Mesendoderm (in vitro differentiated cells): ENCODE data around the gene ST3GAL4.
"Not testable (repeated sequence)": the region's sequence is repeated elsewhere in the genome, so short reads cannot be mapped to it uniquely, and the experiment has no call there.

ENCODE experiments used
- DNase-seq: peaks from one replicate; pipeline ENCODE4 v3.0.0; 2013
- H2AK5ac ChIP-seq: 2 replicates; pipeline ENCODE4 v1.6.1; 2013; ENCODE audit warnings: low read length, inconsistent platforms
- H2BK120ac ChIP-seq: 2 replicates; pipeline ENCODE4 v1.6.1; 2013; ENCODE audit warnings: low read depth, mild to moderate bottlenecking, low read length, moderate library complexity, mixed read lengths
- H2BK15ac ChIP-seq: replicated peaks from 2 replicates; pipeline ENCODE4 v1.6.1; 2013; ENCODE audit warnings: low read depth, mild to moderate bottlenecking, moderate library complexity
- H2BK5ac ChIP-seq: 2 replicates; pipeline ENCODE4 v1.6.1; 2013; ENCODE audit warnings: low read length, inconsistent platforms
- H3K18ac ChIP-seq: 2 replicates; pipeline ENCODE4 v1.6.1; 2013; ENCODE audit warnings: mild to moderate bottlenecking, low read length, mixed read lengths
- H3K23ac ChIP-seq: one replicate; pipeline ENCODE4 v1.6.1; 2013; ENCODE audit warnings: low read length
- H3K27ac ChIP-seq: 2 replicates; pipeline ENCODE4 v1.5.1; 2013; ENCODE audit warnings: low read depth, mild to moderate bottlenecking, inconsistent platforms, low read length, moderate library complexity
- H3K27me3 ChIP-seq: 2 replicates; pipeline ENCODE4 v1.6.1; 2013; ENCODE audit warnings: low read length, control low read depth, mild to moderate bottlenecking, inconsistent platforms; ENCODE audit not compliant: insufficient read depth, poor library complexity
- H3K36me3 ChIP-seq: 2 replicates; pipeline ENCODE4 v1.6.1; 2013; ENCODE audit warnings: low read length, inconsistent platforms; ENCODE audit not compliant: control insufficient read depth, insufficient read depth
- H3K4ac ChIP-seq: one replicate; pipeline ENCODE4 v1.6.1; 2013; ENCODE audit warnings: low read depth, mild to moderate bottlenecking, low read length, moderate library complexity
- H3K4me1 ChIP-seq: 2 replicates; pipeline ENCODE4 v1.6.1; 2013; ENCODE audit warnings: low read depth, low read length, inconsistent platforms; ENCODE audit not compliant: control insufficient read depth
- H3K4me2 ChIP-seq: 2 replicates; pipeline ENCODE4 v1.6.1; 2013; ENCODE audit warnings: low read length
- H3K4me3 ChIP-seq: 2 replicates; pipeline ENCODE4 v1.5.1; 2013; ENCODE audit warnings: mild to moderate bottlenecking, low read length
- H3K56ac ChIP-seq: one replicate; pipeline ENCODE4 v1.6.1; 2013; ENCODE audit warnings: low read length
- H3K79me1 ChIP-seq: 2 replicates; pipeline ENCODE4 v1.6.1; 2013; ENCODE audit warnings: low read length, inconsistent platforms
- H3K79me2 ChIP-seq: 2 replicates; pipeline ENCODE4 v1.6.1; 2013; ENCODE audit warnings: mild to moderate bottlenecking, low read length; ENCODE audit not compliant: control insufficient read depth, insufficient read depth
- H3K9ac ChIP-seq: 2 replicates; pipeline ENCODE4 v1.6.1; 2013; ENCODE audit warnings: low read length, inconsistent platforms
- H4K5ac ChIP-seq: one replicate; pipeline ENCODE4 v1.6.1; 2013; ENCODE audit warnings: low read length
- H4K8ac ChIP-seq: one replicate; pipeline ENCODE4 v1.6.1; 2013; ENCODE audit warnings: low read depth, mild to moderate bottlenecking, control low read depth, low read length, moderate library complexity
- WGBS: extraction: QIAGEN DNeasy Blood & Tissue Kit; methylation state at CpG from one replicate; pipeline ENCODE4 v1.1.7; 2013; ENCODE audit warnings: low lambda C conversion rate, missing lambda C conversion rate; ENCODE audit not compliant: insufficient coverage; ENCODE audit errors: extremely low coverage; 5-methylcytosine and 5-hydroxymethylcytosine counted together

ST3GAL4 gene

DNA sequence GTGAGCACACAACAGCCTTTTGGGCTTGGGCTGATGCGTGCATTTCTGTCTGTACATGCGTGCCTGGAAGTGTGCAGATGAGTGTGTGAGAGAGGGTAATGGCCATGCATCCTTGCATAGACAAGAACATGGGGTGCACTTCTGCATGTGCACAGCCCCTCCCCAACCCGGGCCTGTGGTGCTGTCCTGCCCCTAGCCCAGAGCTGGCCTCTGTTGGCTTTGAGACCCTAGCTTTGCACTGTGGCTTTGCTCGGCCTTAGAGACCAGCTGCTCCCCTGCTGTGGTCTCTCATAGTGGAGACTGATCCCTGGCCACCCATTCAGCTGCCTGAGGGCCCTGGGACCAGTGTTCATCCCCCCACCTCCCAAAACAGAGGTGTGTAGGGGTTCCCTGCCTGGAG is 25.4 kb downstream of the ST3GAL4 start:
- Histone ChIP-seq H3K4me2 (no peak overlapping the region), H2BK120ac (no peak overlapping the region), H3K79me2 (no peaks in the 10 kb centered on the region), H3K9ac (no peak overlapping the region), H3K56ac (no peak overlapping the region), H2BK15ac (no peak overlapping the region), H3K23ac (no peak overlapping the region), H3K4ac (no peak overlapping the region), H2BK5ac (no peak overlapping the region), H3K27ac (no peak overlapping the region), H3K4me3 (no peak overlapping the region), H3K27me3 (no peaks in the 10 kb centered on the region), H2AK5ac (no peak overlapping the region), H3K79me1 (peaks cover 6% of the 10 kb centered on the region), H3K4me1 (no peaks in the 10 kb centered on the region), H4K5ac (no peak overlapping the region), H4K8ac (no peak overlapping the region), H3K18ac (no peak overlapping the region), H3K36me3 (no peaks in the 10 kb centered on the region)
- no CpG with 5 or more reads among the region's 4 CpGs for WGBS
- no peak for DNase-seq

- H3K4me2 ChIP-seq, H2BK120ac ChIP-seq, H3K4me1 ChIP-seq, H3K79me2 ChIP-seq, H3K9ac ChIP-seq, H3K23ac ChIP-seq, H3K4me3 ChIP-seq, H3K56ac ChIP-seq, DNase-seq, H3K27me3 ChIP-seq, H2BK15ac ChIP-seq, H3K36me3 ChIP-seq, H2BK5ac ChIP-seq, H3K27ac ChIP-seq, H4K5ac ChIP-seq, H3K79me1 ChIP-seq, H2AK5ac ChIP-seq, H4K8ac ChIP-seq, H3K18ac ChIP-seq, H3K4ac ChIP-seq: not testable (repeated sequence)
- whole genome bisulfite sequencing, result no CpG with 5 or more reads among the region's 10 CpGs
Measured at GRCh38 chr11:126381960-126382359, 26.5 kb downstream of the ST3GAL4 start.

DNA sequence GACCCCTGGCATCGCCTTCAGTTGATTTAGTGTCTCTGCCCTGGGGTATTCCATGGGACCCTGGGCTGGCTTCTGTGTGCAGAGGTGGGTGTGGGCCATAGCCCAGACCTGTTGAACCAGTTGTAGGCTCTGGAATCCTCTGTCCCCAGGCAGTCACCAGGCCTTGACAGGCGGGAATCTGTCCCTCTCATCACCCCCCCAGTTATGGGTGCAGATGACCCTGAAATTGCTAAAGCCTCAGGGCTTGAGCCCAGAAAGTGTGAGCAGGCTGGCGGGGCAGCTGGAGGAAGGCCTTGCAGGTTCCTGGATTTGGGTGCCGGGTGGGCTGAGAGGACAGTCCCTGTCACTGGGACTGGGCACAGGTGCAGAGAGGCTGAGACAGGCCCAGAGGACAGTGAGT is 27.2 kb downstream of the ST3GAL4 start:
- H3K9ac ChIP-seq, H3K4me1 ChIP-seq, H3K79me1 ChIP-seq, H3K4me3 ChIP-seq, H4K5ac ChIP-seq, DNase-seq, H4K8ac ChIP-seq, H2BK5ac ChIP-seq, H3K4me2 ChIP-seq, H3K36me3 ChIP-seq, H3K4ac ChIP-seq, H3K23ac ChIP-seq, H2AK5ac ChIP-seq, H2BK120ac ChIP-seq, H3K27me3 ChIP-seq, H3K27ac ChIP-seq, H3K18ac ChIP-seq, H3K56ac ChIP-seq, H3K79me2 ChIP-seq, H2BK15ac ChIP-seq: not testable (repeated sequence)
- WGBS, result no CpG with 5 or more reads among the region's 4 CpGs

GRCh38 chr11:126383339-126384335 is 28.2 kb downstream of the ST3GAL4 start:
- H3K56ac ChIP-seq, result no peak overlapping the region
- no peaks in the 10 kb centered on the region for H3K36me3 ChIP-seq
- H4K5ac ChIP-seq, result no peak overlapping the region
- no peak overlapping the region for H2BK120ac ChIP-seq
- WGBS, result no CpG with 5 or more reads among the region's 20 CpGs
- H3K27ac ChIP-seq, result no peak overlapping the region
- H3K4me3 ChIP-seq, result no peak overlapping the region
- no peak overlapping the region for H2BK15ac ChIP-seq
- no peaks in the 10 kb centered on the region for H3K4me1 ChIP-seq
- H4K8ac ChIP-seq, result no peak overlapping the region
- H3K27me3 ChIP-seq, result no peaks in the 10 kb centered on the region
- H2BK5ac ChIP-seq, result no peak overlapping the region
- no peak overlapping the region for H2AK5ac ChIP-seq
- H3K79me2 ChIP-seq, result no peaks in the 10 kb centered on the region
- no peak overlapping the region for H3K9ac ChIP-seq
- no peak overlapping the region for H3K18ac ChIP-seq
- no peak overlapping the region for H3K4ac ChIP-seq
- H3K23ac ChIP-seq, result no peak overlapping the region
- peaks cover 6% of the 10 kb centered on the region for H3K79me1 ChIP-seq
- no peak overlapping the region for H3K4me2 ChIP-seq
- no peak for DNase-seq

- Histone ChIP-seq H3K79me2 (no peaks in the 10 kb centered on the region), H2AK5ac (no peak overlapping the region), H3K4ac (no peak overlapping the region), H4K8ac (no peak overlapping the region), H2BK120ac (no peak overlapping the region), H3K23ac (no peak overlapping the region), H3K4me2 (no peak overlapping the region), H2BK5ac (no peak overlapping the region), H3K18ac (no peak overlapping the region), H3K79me1 (peaks cover 6% of the 10 kb centered on the region), H3K27me3 (no peaks in the 10 kb centered on the region), H3K9ac (no peak overlapping the region), H3K4me1 (no peaks in the 10 kb centered on the region), H2BK15ac (no peak overlapping the region), H3K56ac (no peak overlapping the region), H3K27ac (no peak overlapping the region), H4K5ac (no peak overlapping the region), H3K36me3 (no peaks in the 10 kb centered on the region), H3K4me3 (no peak overlapping the region)
- no peak for DNase-seq
- WGBS, result no CpG with 5 or more reads among the region's 9 CpGs
Measured at GRCh38 chr11:126384449-126385070, 29.1 kb downstream of the ST3GAL4 start.
